ENCODE results near the gene CCDC97. TPM values are rescaled to one million over a fixed set of nuclear protein-coding genes. Genes with fewer than 3 reads are reported as not detected.
A peak's percentile ranks its signal among the peaks of the same experiment; 100 is the strongest.

Gene CCDC97
- total RNA-seq, 4 donors from 2014 or later = 4.4 to 38.0 (median 10.8) TPM

GRCh38 chr19:41355035-41355434, 45.1 kb downstream of the CCDC97 start:
- H3K4me1 ChIP-seq = peaks cover 0 to 6% of the 10 kb centered on the region in 2 donors
- peak overlapping the region in 1 of 2 donors; percentile 96 for H3K27ac ChIP-seq
- intact Hi-C loops (cut with DNase I; ENCODE audit: low total_unique reads) = no loop called here
- no peaks in the 10 kb centered on the region for H3K9me3 ChIP-seq
- H3K36me3 ChIP-seq = no peaks in the 10 kb centered on the region
- no peak for TF ChIP-seq POLR2A (IDR thresholded peaks at IDR 0.05)
- TF ChIP-seq CTCF (IDR thresholded peaks at IDR 0.05) = no peak
- H3K27me3 ChIP-seq = no peaks in the 10 kb centered on the region
- DNase-seq = no peak
- H3K4me3 ChIP-seq = no peak overlapping the region

- peak overlapping the region in 1 of 2 donors; percentile 46 for H3K27ac ChIP-seq
- intact Hi-C loops (cut with DNase I; ENCODE audit: low total_unique reads) = no loop called here
- no peaks in the 10 kb centered on the region for H3K36me3 ChIP-seq
- TF ChIP-seq POLR2A (IDR thresholded peaks at IDR 0.05) (no peak), CTCF (IDR thresholded peaks at IDR 0.05) (no peak)
- H3K9me3 ChIP-seq = no peaks in the 10 kb centered on the region
- H3K4me1 ChIP-seq = peaks cover 0 to 6% of the 10 kb centered on the region in 2 donors
- no peak overlapping the region for H3K4me3 ChIP-seq
- no peaks in the 10 kb centered on the region for H3K27me3 ChIP-seq
- DNase-seq = no peak
These were observed 45.8 kb downstream of the CCDC97 start for GRCh38 chr19:41355802-41356201.

- TF ChIP-seq CTCF (IDR thresholded peaks at IDR 0.05) (no peak), POLR2A (IDR thresholded peaks at IDR 0.05) (no peak)
- Histone ChIP-seq H3K4me3 (no peak overlapping the region), H3K27me3 (no peaks in the 10 kb centered on the region), H3K4me1 (peaks cover 0 to 6% of the 10 kb centered on the region in 2 donors), H3K27ac (no peak overlapping the region), H3K9me3 (no peaks in the 10 kb centered on the region), H3K36me3 (no peaks in the 10 kb centered on the region)
- intact Hi-C loops (cut with DNase I; ENCODE audit: low total_unique reads) = no loop called here
- DNase-seq = no peak
These were observed 47.2 kb downstream of the CCDC97 start for GRCh38 chr19:41356984-41357739.

- Histone ChIP-seq H3K27ac (no peak overlapping the region), H3K27me3 (no peaks in the 10 kb centered on the region), H3K9me3 (no peaks in the 10 kb centered on the region), H3K36me3 (no peaks in the 10 kb centered on the region), H3K4me3 (no peak overlapping the region), H3K4me1 (peaks cover 0 to 6% of the 10 kb centered on the region in 2 donors)
- no peak for DNase-seq
- TF ChIP-seq CTCF (IDR thresholded peaks at IDR 0.05) (no peak), POLR2A (IDR thresholded peaks at IDR 0.05) (no peak)
- intact Hi-C loops (cut with DNase I; ENCODE audit: low total_unique reads) = no loop called here
These were observed 47.8 kb downstream of the CCDC97 start for GRCh38 chr19:41357746-41358145.

- Histone ChIP-seq H3K4me1 (no peaks in the 10 kb centered on the region), H3K9me3 (no peaks in the 10 kb centered on the region), H3K4me3 (no peak overlapping the region), H3K27me3 (no peaks in the 10 kb centered on the region), H3K27ac (no peak overlapping the region), H3K36me3 (no peaks in the 10 kb centered on the region)
- TF ChIP-seq POLR2A (IDR thresholded peaks at IDR 0.05) = no peak
- TF ChIP-seq CTCF (IDR thresholded peaks at IDR 0.05) = no peak
- intact Hi-C loops (cut with DNase I; ENCODE audit: low total_unique reads) = no loop called here
- DNase-seq = no peak
These were observed 49.8 kb downstream of the CCDC97 start for GRCh38 chr19:41359741-41360140.
